Thoracic aorta (tissue), 2 donors: ENCODE measurements around the gene PHACTR1. TPM values are rescaled to one million over a fixed set of nuclear protein-coding genes. Genes with fewer than 3 reads are reported as not detected.

Source experiments
- ATAC-seq: fragments of 150-250 bp; one replicate; pipeline ENCODE4 v1.8.0; 2017; ENCODE audit warnings: low read depth; ENCODE audit not compliant: insufficient number of reproducible peaks, low FRiP score
- DNase-seq: peaks from one replicate; pipeline ENCODE4 v3.0.0-alpha.2; 2020; ENCODE audit warnings: low spot score
- H3K27ac ChIP-seq, 2 donors: fragments of 200-600 bp; sonication (generic); 1 replicate in 1 of 2; 2 replicates in 1 of 2; pipeline ENCODE4 v1.5.1; 2016; ENCODE audit warnings: mild to moderate bottlenecking in 2 of 2, moderate library complexity in 2 of 2
- H3K27me3 ChIP-seq: fragments of 200-600 bp; sonication (generic); replicated peaks from 2 replicates; pipeline ENCODE4 v1.6.0; 2016; ENCODE audit warnings: mild to moderate bottlenecking; ENCODE audit not compliant: insufficient read depth
- H3K36me3 ChIP-seq: fragments of 200-600 bp; sonication (generic); one replicate; pipeline ENCODE4 v1.5.1; 2016
- H3K4me1 ChIP-seq, 2 donors: fragments of 200-600 bp; sonication (generic); 1 replicate in 1 of 2; 2 replicates in 1 of 2; pipeline versions ENCODE4 v1.5.1 to v1.6.0; 2016; ENCODE audit warnings: low read depth in 2 of 2, mild to moderate bottlenecking in 1 of 2; ENCODE audit not compliant: control insufficient read depth in 1 of 2
- H3K4me3 ChIP-seq: fragments of 200-600 bp; sonication (generic); 2 replicates; pipeline ENCODE4 v1.5.1; 2016; ENCODE audit warnings: mild to moderate bottlenecking
- H3K9me3 ChIP-seq: fragments of 200-600 bp; sonication (generic); 2 replicates; pipeline ENCODE4 v1.5.1; 2016
- total RNA-seq, 2 donors: library from RNA; depleted of rRNA; stranded (reverse); fragments of >200 nt; gene quantifications; one replicate each; pipeline versions ENCODE4 v1.1.0 to v1.2.3, GENCODE V29; 2016
- TF ChIP-seq, protein P1 (sequence below): fragments of 200-600 bp; sonication (generic); IDR thresholded peaks from one replicate; pipeline ENCODE4 v1.5.1; 2019; ENCODE audit warnings: antibody characterized with exemption

Gene PHACTR1
- total RNA-seq, result 10 to 100 TPM; 42.9 to 69.1 TPM

DNA sequence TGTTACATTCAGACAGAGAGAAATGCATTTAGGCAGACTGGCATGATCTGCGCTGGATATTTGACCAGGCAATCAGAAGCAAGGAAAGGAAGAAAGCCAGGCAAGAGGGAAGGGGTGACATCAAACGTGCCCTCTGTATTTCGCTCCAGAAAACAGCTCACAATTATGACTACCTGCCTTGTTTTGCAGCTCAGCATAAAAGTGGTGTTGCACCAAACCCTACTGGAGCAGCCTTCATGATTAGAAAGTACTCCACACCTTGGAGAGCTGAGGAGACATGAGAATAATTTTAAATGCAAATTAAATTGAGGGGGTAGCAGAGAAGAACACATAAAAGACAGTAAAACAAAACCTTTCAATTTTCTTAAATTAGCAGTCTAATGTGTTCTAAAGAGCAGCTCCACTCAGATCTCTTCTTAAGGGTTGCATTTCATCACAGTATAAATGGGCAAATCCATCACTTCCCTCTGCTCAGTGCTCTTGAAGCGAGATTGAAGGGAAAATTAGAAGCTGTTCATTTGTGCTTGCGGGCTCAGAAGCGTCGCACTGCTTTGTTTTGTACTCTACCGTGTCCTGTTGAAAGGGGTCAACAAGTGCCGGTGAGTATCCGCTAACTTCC, at the start of gene PHACTR1:
Gene PHACTR1, plus strand, starts transcription at position 470 of the 619 bp plus-strand sequence.
- DNase-seq (no peak), ATAC-seq (no peak)
- Histone ChIP-seq H3K36me3 (no peaks in the 10 kb centered on the region), H3K27me3 (no peaks in the 10 kb centered on the region), H3K9me3 (no peaks in the 10 kb centered on the region), H3K4me1 (no peaks in the 10 kb centered on the region), H3K4me3 (no peak within 1 kb of the TSS), H3K27ac (no peak within 1 kb of the TSS)
- TF ChIP-seq, protein P1, sequence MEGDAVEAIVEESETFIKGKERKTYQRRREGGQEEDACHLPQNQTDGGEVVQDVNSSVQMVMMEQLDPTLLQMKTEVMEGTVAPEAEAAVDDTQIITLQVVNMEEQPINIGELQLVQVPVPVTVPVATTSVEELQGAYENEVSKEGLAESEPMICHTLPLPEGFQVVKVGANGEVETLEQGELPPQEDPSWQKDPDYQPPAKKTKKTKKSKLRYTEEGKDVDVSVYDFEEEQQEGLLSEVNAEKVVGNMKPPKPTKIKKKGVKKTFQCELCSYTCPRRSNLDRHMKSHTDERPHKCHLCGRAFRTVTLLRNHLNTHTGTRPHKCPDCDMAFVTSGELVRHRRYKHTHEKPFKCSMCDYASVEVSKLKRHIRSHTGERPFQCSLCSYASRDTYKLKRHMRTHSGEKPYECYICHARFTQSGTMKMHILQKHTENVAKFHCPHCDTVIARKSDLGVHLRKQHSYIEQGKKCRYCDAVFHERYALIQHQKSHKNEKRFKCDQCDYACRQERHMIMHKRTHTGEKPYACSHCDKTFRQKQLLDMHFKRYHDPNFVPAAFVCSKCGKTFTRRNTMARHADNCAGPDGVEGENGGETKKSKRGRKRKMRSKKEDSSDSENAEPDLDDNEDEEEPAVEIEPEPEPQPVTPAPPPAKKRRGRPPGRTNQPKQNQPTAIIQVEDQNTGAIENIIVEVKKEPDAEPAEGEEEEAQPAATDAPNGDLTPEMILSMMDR, result no peak

DNA sequence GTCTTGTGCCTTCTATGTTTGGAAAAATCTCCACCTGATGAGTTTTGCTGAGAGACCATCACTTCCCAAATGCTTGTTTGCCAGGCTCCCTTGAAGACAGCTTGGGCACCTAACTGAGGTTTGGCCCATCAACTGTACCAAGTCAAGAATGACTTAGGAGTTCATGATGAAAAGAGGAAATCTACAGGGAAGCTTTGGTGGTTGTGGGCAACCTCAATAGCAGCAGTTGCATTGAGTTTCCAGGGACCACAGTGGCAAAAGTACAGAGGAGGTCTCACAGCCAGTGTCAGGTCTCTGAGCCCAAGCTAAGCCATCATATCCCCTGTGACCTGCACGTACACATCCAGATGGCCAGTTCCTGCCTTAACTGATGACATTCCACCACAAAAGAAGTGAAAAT, 49.7 kb upstream of the PHACTR1 start:
- Histone ChIP-seq H3K27me3 (no peaks in the 10 kb centered on the region), H3K4me1 (no peaks in the 10 kb centered on the region), H3K9me3 (no peaks in the 10 kb centered on the region), H3K4me3 (no peak overlapping the region), H3K27ac (no peak overlapping the region), H3K36me3 (no peaks in the 10 kb centered on the region)
- TF ChIP-seq, protein P1, result no peak
- no peak for DNase-seq
- no peak for ATAC-seq

DNA sequence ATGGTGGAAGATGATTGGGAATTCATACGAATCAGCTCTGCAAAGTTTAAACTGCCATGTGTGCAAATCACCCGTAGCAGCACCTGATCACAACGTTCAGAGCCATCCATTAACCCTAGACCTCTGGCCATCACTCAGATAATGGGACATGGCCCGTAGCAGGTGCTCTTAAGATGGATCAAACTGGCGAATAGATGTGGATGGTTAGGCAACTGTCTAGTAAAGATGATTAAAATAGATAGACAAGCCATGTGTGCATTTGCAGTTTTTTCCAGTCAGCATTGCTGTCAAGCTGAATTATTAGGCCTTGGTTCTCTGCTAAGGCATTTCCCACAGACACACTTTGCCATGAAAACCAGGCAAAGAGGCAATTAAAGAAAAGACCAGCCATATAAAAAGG, 40.6 kb upstream of the PHACTR1 start:
- Histone ChIP-seq H3K4me3 (no peak overlapping the region), H3K4me1 (no peaks in the 10 kb centered on the region), H3K27me3 (no peaks in the 10 kb centered on the region), H3K36me3 (no peaks in the 10 kb centered on the region), H3K9me3 (no peaks in the 10 kb centered on the region), H3K27ac (no peak overlapping the region)
- DNase-seq, result no peak
- TF ChIP-seq, protein P1, result no peak
- ATAC-seq, result no peak

- H3K27me3 ChIP-seq, result no peaks in the 10 kb centered on the region
- ATAC-seq (no peak), DNase-seq (no peak)
- no peak overlapping the region for H3K4me3 ChIP-seq
- no peaks in the 10 kb centered on the region for H3K36me3 ChIP-seq
- TF ChIP-seq, protein P1, result no peak
- no peak overlapping the region for H3K27ac ChIP-seq
- H3K4me1 ChIP-seq, result no peaks in the 10 kb centered on the region
- H3K9me3 ChIP-seq, result no peaks in the 10 kb centered on the region
Observed at GRCh38 chr6:12679341-12679740, 37.2 kb upstream of the PHACTR1 start.

GRCh38 chr6:12693122-12693521, 23.4 kb upstream of the PHACTR1 start:
- Histone ChIP-seq H3K36me3 (no peaks in the 10 kb centered on the region), H3K27me3 (no peaks in the 10 kb centered on the region), H3K4me1 (no peaks in the 10 kb centered on the region), H3K9me3 (no peaks in the 10 kb centered on the region), H3K4me3 (no peak overlapping the region), H3K27ac (no peak overlapping the region)
- DNase-seq, result no peak
- ATAC-seq, result no peak
- TF ChIP-seq, protein P1, result no peak
